HG03460 (cell line): Measurements from ENCODE around the gene TTC7B.

ENCODE experiments used
- ATAC-seq: cut with Tn5 transposase; IDR thresholded peaks from one replicate; pipeline ENCODE4 v1.9.1; 2021; ENCODE audit not compliant: unreplicated experiment

Gene TTC7B

GRCh38 chr14:90519262-90519920 lies 296.8 kb downstream of the TTC7B start:
- ATAC-seq = no peak

GRCh38 chr14:90518941-90519256 lies 297.3 kb downstream of the TTC7B start:
- ATAC-seq = no peak

GRCh38 chr14:90518069-90518940 lies 297.9 kb downstream of the TTC7B start:
- no peak for ATAC-seq

GRCh38 chr14:90517076-90517841 lies 299.0 kb downstream of the TTC7B start:
- no peak for ATAC-seq

- no peak for ATAC-seq
These were observed 301.7 kb downstream of the TTC7B start for GRCh38 chr14:90514566-90514965.

GRCh38 chr14:90514015-90514398 lies 302.2 kb downstream of the TTC7B start:
- no peak for ATAC-seq

GRCh38 chr14:90513161-90514014 lies 302.8 kb downstream of the TTC7B start:
- no peak for ATAC-seq

GRCh38 chr14:90512329-90512991 lies 303.8 kb downstream of the TTC7B start:
- ATAC-seq = no peak

- ATAC-seq = no peak
These were observed 304.4 kb downstream of the TTC7B start for GRCh38 chr14:90511795-90512328.

- no peak for ATAC-seq
These were observed 305.0 kb downstream of the TTC7B start for GRCh38 chr14:90511252-90511651.

GRCh38 chr14:90510159-90510558 lies 306.1 kb downstream of the TTC7B start:
- no peak for ATAC-seq

GRCh38 chr14:90509403-90509802 lies 306.8 kb downstream of the TTC7B start:
- no peak for ATAC-seq

- no peak for ATAC-seq
These were observed 307.5 kb downstream of the TTC7B start for GRCh38 chr14:90508536-90509254.

GRCh38 chr14:90508036-90508435 lies 308.2 kb downstream of the TTC7B start:
- no peak for ATAC-seq

- ATAC-seq = no peak
These were observed 308.8 kb downstream of the TTC7B start for GRCh38 chr14:90507428-90507827.

- ATAC-seq = no peak
These were observed 309.5 kb downstream of the TTC7B start for GRCh38 chr14:90506748-90507147.

GRCh38 chr14:90505531-90505930 lies 310.7 kb downstream of the TTC7B start:
- no peak for ATAC-seq

- no peak for ATAC-seq
These were observed 311.6 kb downstream of the TTC7B start for GRCh38 chr14:90504643-90505042.

GRCh38 chr14:90503582-90503981 lies 312.6 kb downstream of the TTC7B start:
- ATAC-seq = no peak
